NCI-H2171 (cell line): ENCODE results near the gene ZBED2.

Source experiments
- DNase-seq: peaks from one replicate; lab custom pipeline; 2025; lab: John Stamatoyannopoulos, UW

ZBED2 gene

GRCh38 chr3:111603679-111604078 lies 8.5 kb upstream of the ZBED2 start:
- DNase-seq, result no peak

- DNase-seq, result no peak
Measured at GRCh38 chr3:111601810-111602209, 6.7 kb upstream of the ZBED2 start.

- no peak for DNase-seq
Measured at GRCh38 chr3:111598552-111598951, 3.4 kb upstream of the ZBED2 start.

GRCh38 chr3:111598139-111598538 lies 3.0 kb upstream of the ZBED2 start:
- DNase-seq, result no peak

- DNase-seq, result no peak
Measured at GRCh38 chr3:111596328-111596727, 1.2 kb upstream of the ZBED2 start.

- DNase-seq, result no peak
Measured at GRCh38 chr3:111594781-111595180, 365 bp downstream of the ZBED2 start.

GRCh38 chr3:111594205-111594604 lies 941 bp downstream of the ZBED2 start:
- DNase-seq, result no peak

GRCh38 chr3:111593666-111594065 lies 1.5 kb downstream of the ZBED2 start:
- DNase-seq, result no peak

- no peak for DNase-seq
Measured at GRCh38 chr3:111592936-111593335, 2.2 kb downstream of the ZBED2 start.

- DNase-seq, result no peak
Measured at GRCh38 chr3:111592143-111592542, 3.0 kb downstream of the ZBED2 start.

- no peak for DNase-seq
Measured at GRCh38 chr3:111591555-111591954, 3.6 kb downstream of the ZBED2 start.

- no peak for DNase-seq
Measured at GRCh38 chr3:111590143-111590491, 5.0 kb downstream of the ZBED2 start.

GRCh38 chr3:111589303-111590142 lies 5.6 kb downstream of the ZBED2 start:
- no peak for DNase-seq

- no peak for DNase-seq
Measured at GRCh38 chr3:111588527-111588926, 6.6 kb downstream of the ZBED2 start.

GRCh38 chr3:111585217-111585616 lies 9.9 kb downstream of the ZBED2 start:
- DNase-seq, result no peak

- no peak for DNase-seq
Measured at GRCh38 chr3:111584744-111585143, 10.4 kb downstream of the ZBED2 start.

GRCh38 chr3:111582120-111582474 lies 13.0 kb downstream of the ZBED2 start:
- no peak for DNase-seq

- no peak for DNase-seq
Measured at GRCh38 chr3:111581403-111582119, 13.6 kb downstream of the ZBED2 start.

GRCh38 chr3:111579495-111579894 lies 15.7 kb downstream of the ZBED2 start:
- DNase-seq, result no peak

- no peak for DNase-seq
Measured at GRCh38 chr3:111578867-111579266, 16.3 kb downstream of the ZBED2 start.

- no peak for DNase-seq
Measured at GRCh38 chr3:111577798-111578685, 17.1 kb downstream of the ZBED2 start.

GRCh38 chr3:111577113-111577512 lies 18.0 kb downstream of the ZBED2 start:
- no peak for DNase-seq
